IPS-18a (cell line): ENCODE measurements around the gene ZSWIM5.
"Not testable (repeated sequence)": the region's sequence is repeated elsewhere in the genome, so short reads cannot be mapped to it uniquely, and the experiment has no call there.

Experiments used
- H3K27ac ChIP-seq: one replicate; pipeline ENCODE4 v1.5.1; 2013; ENCODE audit warnings: low read length
- H3K27me3 ChIP-seq: one replicate; pipeline ENCODE4 v1.6.1; 2013; ENCODE audit warnings: mild to moderate bottlenecking, low read length; ENCODE audit not compliant: control insufficient read depth, insufficient read depth
- H3K36me3 ChIP-seq: one replicate; pipeline ENCODE4 v1.6.1; 2013; ENCODE audit warnings: low read depth, low read length; ENCODE audit not compliant: control insufficient read depth
- H3K4me1 ChIP-seq: one replicate; pipeline ENCODE4 v1.6.1; 2013; ENCODE audit warnings: low read depth, low read length; ENCODE audit not compliant: control insufficient read depth
- H3K4me3 ChIP-seq: one replicate; pipeline ENCODE4 v1.5.1; 2013; ENCODE audit warnings: low read length
- H3K9ac ChIP-seq: one replicate; pipeline ENCODE4 v1.6.1; 2013; ENCODE audit warnings: mild to moderate bottlenecking, low read length, moderate library complexity
- H3K9me3 ChIP-seq: one replicate; pipeline ENCODE4 v1.6.1; 2013; ENCODE audit warnings: low read depth, low read length; ENCODE audit not compliant: control insufficient read depth

The ZSWIM5 gene

GRCh38 chr1:45105486-45106155, 100.8 kb downstream of the ZSWIM5 start:
- H3K9ac ChIP-seq, H3K27ac ChIP-seq, H3K9me3 ChIP-seq, H3K36me3 ChIP-seq, H3K4me1 ChIP-seq, H3K27me3 ChIP-seq, H3K4me3 ChIP-seq: not testable (repeated sequence)

GRCh38 chr1:45103534-45103933, 102.9 kb downstream of the ZSWIM5 start:
- no peak overlapping the region for H3K9ac ChIP-seq
- no peak overlapping the region for H3K27ac ChIP-seq
- no peak overlapping the region for H3K4me3 ChIP-seq
- no peaks in the 10 kb centered on the region for H3K9me3 ChIP-seq
- H3K27me3 ChIP-seq: no peaks in the 10 kb centered on the region
- no peaks in the 10 kb centered on the region for H3K36me3 ChIP-seq
- H3K4me1 ChIP-seq: no peaks in the 10 kb centered on the region

GRCh38 chr1:45101947-45102346, 104.5 kb downstream of the ZSWIM5 start:
- H3K9ac ChIP-seq: no peak overlapping the region

GRCh38 chr1:45101528-45101927, 104.9 kb downstream of the ZSWIM5 start:
- H3K9ac ChIP-seq, H3K27ac ChIP-seq, H3K4me1 ChIP-seq, H3K4me3 ChIP-seq, H3K27me3 ChIP-seq, H3K9me3 ChIP-seq, H3K36me3 ChIP-seq: not testable (repeated sequence)

More at GRCh38 chr1:45101947-45102346, 104.5 kb downstream of the ZSWIM5 start:
- Histone ChIP-seq H3K4me1 (no peaks in the 10 kb centered on the region), H3K36me3 (no peaks in the 10 kb centered on the region), H3K27me3 (no peaks in the 10 kb centered on the region), H3K4me3 (no peak overlapping the region), H3K9me3 (no peaks in the 10 kb centered on the region), H3K27ac (no peak overlapping the region)

GRCh38 chr1:45097944-45098343, 108.5 kb downstream of the ZSWIM5 start:
- H3K9me3 ChIP-seq: no peaks in the 10 kb centered on the region
- no peak overlapping the region for H3K9ac ChIP-seq
- H3K4me3 ChIP-seq: no peak overlapping the region
- H3K36me3 ChIP-seq: no peaks in the 10 kb centered on the region
- no peaks in the 10 kb centered on the region for H3K27me3 ChIP-seq
- no peak overlapping the region for H3K27ac ChIP-seq
- no peaks in the 10 kb centered on the region for H3K4me1 ChIP-seq

- H3K27ac ChIP-seq: no peak overlapping the region
- no peak overlapping the region for H3K4me3 ChIP-seq
- H3K4me1 ChIP-seq: no peaks in the 10 kb centered on the region
- H3K9ac ChIP-seq: no peak overlapping the region
- H3K27me3 ChIP-seq: no peaks in the 10 kb centered on the region
- no peaks in the 10 kb centered on the region for H3K36me3 ChIP-seq
- no peaks in the 10 kb centered on the region for H3K9me3 ChIP-seq
These were observed 109.3 kb downstream of the ZSWIM5 start for GRCh38 chr1:45097079-45097478.

GRCh38 chr1:45095450-45095849, 111.0 kb downstream of the ZSWIM5 start:
- Histone ChIP-seq H3K4me1 (no peaks in the 10 kb centered on the region), H3K4me3 (no peak overlapping the region), H3K27me3 (no peaks in the 10 kb centered on the region), H3K9ac (no peak overlapping the region), H3K27ac (no peak overlapping the region), H3K36me3 (no peaks in the 10 kb centered on the region), H3K9me3 (no peaks in the 10 kb centered on the region)

GRCh38 chr1:45094371-45094770, 112.0 kb downstream of the ZSWIM5 start:
- not testable (repeated sequence) for H3K9ac ChIP-seq, H3K9me3 ChIP-seq, H3K4me3 ChIP-seq, H3K4me1 ChIP-seq, H3K36me3 ChIP-seq, H3K27ac ChIP-seq, H3K27me3 ChIP-seq

GRCh38 chr1:45093334-45093733, 113.1 kb downstream of the ZSWIM5 start:
- Histone ChIP-seq H3K4me1 (no peaks in the 10 kb centered on the region), H3K4me3 (no peak overlapping the region), H3K9ac (no peak overlapping the region), H3K27ac (no peak overlapping the region), H3K9me3 (no peaks in the 10 kb centered on the region), H3K27me3 (no peaks in the 10 kb centered on the region), H3K36me3 (no peaks in the 10 kb centered on the region)

GRCh38 chr1:45089711-45090110, 116.7 kb downstream of the ZSWIM5 start:
- H3K27ac ChIP-seq: no peak overlapping the region
- H3K9me3 ChIP-seq: no peaks in the 10 kb centered on the region
- H3K4me3 ChIP-seq: no peak overlapping the region
- no peaks in the 10 kb centered on the region for H3K36me3 ChIP-seq
- no peaks in the 10 kb centered on the region for H3K4me1 ChIP-seq
- H3K9ac ChIP-seq: no peak overlapping the region
- H3K27me3 ChIP-seq: no peaks in the 10 kb centered on the region

- Histone ChIP-seq H3K9me3 (no peaks in the 10 kb centered on the region), H3K4me3 (no peak overlapping the region), H3K4me1 (no peaks in the 10 kb centered on the region), H3K9ac (no peak overlapping the region), H3K27ac (no peak overlapping the region), H3K36me3 (no peaks in the 10 kb centered on the region), H3K27me3 (no peaks in the 10 kb centered on the region)
These were observed 121.8 kb downstream of the ZSWIM5 start for GRCh38 chr1:45084562-45084961.

- H3K4me3 ChIP-seq: no peak overlapping the region
- H3K9me3 ChIP-seq: no peaks in the 10 kb centered on the region
- no peaks in the 10 kb centered on the region for H3K27me3 ChIP-seq
- no peaks in the 10 kb centered on the region for H3K4me1 ChIP-seq
- no peak overlapping the region for H3K9ac ChIP-seq
- H3K36me3 ChIP-seq: no peaks in the 10 kb centered on the region
- H3K27ac ChIP-seq: no peak overlapping the region
These were observed 126.9 kb downstream of the ZSWIM5 start for GRCh38 chr1:45079533-45079932.
